Measurements from ENCODE around the gene DFFB.

The DFFB gene

DNA sequence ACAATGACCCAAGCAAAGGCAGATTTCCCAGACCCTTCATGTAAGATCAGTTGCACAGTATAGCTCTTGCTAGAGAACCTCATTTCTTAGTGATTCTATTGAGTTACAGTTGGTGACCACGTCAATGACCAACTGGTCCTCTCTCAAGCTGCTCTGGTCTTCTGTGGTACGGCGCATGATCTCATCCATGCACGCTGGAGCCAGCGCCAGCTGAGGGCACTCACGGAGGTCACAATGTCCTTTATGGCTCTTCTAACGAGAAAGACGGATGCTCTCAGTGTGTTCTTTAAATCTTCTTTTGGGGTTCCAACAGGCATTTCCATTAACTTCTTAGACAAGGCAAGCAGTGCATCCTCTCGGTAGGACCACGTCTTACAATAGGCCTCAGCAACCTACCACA is 22.6 kb upstream of the DFFB start:
- no peak for DNase-seq

DNA sequence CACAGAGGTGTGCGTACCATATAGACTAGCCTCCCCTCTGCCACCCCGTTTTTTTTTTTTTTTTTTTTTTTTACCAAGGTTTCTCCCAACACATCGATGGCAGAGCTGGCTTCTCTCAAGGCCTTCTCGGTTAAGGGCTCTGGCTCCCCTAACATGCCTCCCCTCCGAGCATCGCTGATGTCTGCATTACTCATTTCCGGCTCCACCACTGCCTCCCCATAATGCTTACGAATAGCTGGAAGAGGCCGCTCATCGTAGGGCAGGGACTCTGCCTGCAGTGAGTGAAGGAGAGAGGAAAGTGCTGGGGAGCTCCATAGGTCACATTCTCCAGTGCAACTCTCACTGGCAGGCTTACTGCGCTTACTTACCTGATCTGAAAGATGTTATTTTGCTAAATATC is 20.9 kb upstream of the DFFB start:
- no peak for DNase-seq

DNA sequence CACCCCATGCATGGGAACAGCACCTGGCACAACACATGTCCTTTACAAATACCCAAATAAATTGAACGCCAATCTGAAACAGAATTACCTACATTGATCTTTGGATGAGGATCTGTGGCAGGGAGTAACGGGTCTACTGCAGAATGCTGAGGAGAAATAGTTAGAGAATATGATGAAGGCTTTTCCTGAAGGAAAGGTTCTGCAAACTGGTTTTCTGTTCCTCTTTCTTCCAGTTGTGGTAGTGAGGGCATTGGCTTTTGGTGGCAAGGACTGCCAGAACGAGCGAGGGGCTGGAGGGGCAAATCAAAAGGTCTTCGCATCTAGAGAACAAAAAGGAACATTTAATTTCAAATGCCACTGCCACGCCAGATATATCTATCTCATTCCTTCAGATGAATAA is 20.1 kb upstream of the DFFB start:
- no peak for DNase-seq

DNA sequence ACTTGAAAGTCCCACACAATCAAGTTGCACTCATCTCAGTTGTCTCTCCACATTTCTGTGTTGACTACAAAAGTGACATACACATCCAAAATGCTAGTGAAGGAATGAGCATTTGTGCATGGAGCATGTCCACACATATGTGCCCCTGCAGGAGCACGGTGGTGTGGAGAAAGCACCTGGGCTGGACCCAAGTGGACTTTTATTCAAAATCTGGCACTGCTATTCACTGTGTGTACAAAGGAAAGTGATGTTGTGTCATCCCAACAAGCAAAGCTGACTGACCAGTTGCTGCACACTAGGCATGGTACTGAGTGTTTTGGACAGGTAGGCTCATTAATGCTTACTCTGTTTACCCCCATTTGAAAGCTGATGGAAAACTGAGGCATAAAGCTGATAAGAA is 19.6 kb upstream of the DFFB start:
- DNase-seq = no peak

DNA sequence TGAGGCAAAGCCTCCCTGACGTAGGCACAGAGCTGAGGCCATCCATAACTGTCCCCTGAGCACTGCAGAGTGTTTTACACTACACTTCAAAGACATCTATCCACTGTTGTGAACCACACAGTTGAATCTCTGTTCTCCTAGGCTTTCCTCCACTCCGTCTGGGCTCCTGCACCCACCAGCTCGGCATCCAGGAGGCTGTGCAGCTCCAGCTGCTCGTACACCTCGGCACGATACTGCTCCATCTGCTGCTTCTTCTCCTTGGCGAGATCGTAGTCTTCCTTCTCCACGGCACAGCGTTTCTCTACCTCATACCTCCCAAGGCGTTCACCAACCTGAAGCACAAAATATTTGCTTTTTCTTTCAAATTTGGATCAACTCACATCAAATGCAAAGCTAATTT is 18.5 kb upstream of the DFFB start:
- no peak for DNase-seq

DNA sequence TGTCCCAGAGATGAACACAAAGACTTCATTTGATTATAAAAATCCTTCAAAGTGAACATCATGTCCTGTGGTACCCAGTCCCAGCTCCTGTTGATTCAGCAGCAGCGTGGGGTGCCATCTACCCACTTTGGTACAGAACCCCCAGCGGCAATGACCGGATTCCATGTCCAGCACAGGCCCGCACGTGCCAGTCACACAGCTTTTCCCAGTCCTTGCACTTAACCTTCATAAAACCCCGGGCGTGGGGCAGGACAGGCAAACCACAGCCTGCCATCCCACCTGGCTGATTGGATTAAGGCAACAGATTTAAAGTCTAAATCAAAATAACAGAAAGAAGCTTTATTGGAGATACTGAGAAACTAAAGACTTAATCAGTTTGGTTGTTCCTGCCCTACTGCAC is 15.8 kb upstream of the DFFB start:
- no peak for DNase-seq

DNA sequence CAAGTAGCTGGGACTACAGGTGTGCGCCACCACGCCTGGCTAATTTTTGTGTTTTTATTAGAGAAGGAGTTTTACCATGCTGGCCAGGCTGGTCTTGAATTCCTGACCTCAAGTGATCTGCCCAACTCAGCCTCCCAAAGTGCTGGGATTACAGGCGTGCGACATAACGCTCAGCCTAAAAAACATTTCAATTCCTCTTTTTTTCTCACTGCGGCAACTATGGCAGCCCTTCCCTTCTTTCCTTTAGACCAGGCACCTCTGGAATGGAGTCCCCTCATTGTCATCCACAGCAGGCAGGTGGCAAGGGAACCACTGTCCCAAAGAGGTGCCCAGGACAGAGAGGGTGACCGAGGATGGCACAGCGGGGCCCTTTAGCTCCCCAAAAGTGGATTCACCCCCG is 14.4 kb upstream of the DFFB start:
- no peak for DNase-seq

DNA sequence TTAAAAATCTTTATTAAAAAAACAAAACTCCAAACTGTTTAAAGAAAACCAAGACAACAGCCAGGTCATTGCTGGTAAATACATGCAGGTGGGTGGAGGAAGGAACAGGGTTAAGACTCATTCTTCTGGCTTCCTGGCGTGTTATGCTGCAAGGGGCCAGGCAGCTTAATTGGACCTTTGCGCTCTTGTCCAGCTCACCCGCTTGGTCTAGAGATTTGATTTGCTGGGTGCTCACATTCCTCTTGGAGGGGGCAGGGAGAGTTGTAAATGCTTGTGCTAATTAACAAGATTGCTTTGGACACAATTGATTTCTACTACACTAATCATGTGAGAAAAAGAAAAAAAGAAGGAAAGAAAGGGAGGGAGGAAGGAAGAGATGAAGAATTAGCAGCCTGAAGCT is 10.7 kb upstream of the DFFB start:
- DNase-seq = no peak

DNA sequence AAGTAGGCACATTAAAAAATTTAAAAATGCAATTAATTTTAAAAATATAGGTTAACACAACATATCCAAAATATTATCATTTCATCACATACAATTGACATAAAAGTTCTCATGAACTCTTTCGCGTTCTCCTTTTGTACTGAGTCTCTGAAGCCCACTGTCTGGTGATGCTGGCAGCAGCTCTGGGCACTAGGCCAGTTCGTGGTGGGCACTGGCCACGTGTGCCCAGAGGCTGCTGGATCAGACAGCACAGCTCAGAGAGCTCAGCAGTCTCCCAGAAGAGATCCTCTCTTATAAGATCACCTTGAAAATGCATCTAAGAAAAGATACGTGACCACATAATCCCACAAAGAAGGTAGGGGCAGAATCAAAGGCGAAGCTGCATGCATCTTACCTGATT is 10.2 kb upstream of the DFFB start:
- no peak for DNase-seq

DNA sequence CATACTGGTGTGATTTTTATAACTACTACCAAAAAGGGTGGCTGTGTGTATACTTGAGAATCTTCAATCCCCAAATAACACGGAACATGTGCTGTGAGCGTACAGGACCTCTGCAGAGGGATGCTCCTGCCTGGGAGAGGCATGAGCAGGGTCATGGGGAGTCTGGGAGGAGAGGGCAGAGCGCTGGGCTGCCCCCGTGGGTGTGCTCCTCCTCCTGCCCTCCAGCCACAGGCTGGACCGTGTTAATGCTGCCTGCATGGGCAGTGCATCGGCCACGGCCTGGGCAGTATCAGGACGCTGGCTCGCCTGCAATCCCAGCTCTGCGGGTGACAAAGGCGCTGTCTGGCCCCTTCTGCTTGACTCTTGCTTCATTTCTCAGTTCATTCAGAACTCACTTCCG is 6.4 kb upstream of the DFFB start:
- no peak for DNase-seq

DNA sequence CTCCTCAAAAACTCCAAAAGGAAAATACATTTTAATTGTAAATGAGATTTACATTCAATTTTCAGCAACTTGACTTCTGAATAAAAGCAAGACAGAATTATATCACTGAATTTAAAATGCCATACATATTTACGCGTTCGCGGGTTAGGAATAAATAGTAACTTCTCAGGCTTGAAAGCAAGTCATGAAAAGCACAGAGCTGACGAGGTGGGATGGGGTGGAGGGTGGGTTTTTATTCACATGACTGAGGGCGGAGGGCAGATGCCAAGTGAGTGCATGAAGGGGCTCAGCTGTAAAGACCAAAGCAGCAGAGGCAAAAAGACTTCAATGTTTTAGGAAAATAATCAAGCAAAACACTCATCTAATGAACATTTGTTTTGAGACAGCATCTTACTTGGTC is 6.0 kb upstream of the DFFB start:
- no peak for DNase-seq

DNA sequence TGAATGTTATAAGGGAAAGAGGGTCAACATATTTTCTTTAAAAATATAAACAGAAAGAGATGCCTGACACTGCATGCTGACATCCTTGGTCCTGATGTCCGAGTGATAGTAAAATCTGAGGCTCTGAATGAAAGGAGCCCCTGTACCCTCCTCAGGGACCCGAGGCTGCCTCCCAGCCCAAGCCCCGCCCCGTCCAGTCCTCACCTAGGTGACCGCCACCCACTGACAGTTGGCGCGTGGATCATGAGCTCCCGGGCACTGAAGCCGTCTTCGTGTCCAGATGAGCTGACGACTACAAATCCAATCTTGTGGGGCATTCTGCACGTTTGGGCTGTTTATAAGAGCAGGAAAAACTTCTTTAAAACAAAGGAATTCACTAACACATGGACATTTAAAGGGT is 5.2 kb upstream of the DFFB start:
- DNase-seq = no peak

DNA sequence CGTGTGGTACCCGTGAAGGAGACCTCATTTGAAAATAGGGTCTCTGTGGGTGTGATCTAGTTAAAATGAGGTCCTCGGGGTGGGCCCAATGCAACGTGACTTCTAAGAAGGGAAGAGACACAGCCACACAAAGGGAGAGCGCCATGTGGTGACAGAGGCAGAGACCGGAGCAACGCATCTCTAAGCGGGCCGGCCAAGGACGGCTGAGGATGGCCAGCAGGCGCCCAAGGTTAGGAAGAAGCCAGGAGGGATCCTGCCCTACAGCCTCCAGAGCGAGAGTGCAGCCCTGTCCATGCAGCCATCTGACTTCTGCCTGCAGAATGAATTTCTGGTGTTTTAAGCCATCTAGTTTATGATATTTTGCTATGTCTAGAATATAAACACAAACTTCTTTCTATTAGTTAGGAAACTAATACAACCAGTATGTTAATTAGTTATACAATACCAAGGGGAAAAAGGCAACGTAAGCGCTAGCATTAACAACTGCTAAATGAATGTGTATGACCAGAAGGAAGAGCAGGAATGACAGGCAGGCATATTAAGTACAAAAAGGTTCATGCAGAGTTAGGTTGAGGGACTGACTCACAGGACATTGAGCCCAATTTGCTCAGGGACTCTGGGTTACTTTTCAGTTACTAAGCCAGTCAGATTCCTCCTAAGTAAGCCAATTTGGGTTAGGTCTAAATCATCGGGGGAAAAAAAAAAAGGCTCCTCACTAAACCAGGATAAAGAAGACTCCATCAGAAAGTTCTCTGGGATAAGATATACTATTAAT is 4.4 kb upstream of the DFFB start:
- DNase-seq = no peak

DNA sequence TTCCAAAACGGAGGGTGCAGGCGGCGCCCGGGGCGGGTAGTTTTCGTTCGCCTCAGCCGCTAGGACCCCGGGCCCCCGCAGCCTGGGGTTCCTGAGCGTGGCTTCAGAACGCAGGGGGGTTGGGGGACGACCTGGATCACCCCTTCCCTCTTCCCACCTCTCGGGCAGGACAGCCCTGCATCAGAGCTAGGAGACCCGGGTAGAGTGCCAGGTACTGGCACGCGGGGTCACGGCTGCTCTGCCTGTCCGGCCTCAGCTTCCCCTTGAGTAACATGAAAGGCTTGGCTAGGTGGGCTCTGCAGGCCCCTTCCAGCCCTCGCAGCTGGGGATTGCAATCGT is 484 bp downstream of the DFFB start:
- DNase-seq = no peak

DNA sequence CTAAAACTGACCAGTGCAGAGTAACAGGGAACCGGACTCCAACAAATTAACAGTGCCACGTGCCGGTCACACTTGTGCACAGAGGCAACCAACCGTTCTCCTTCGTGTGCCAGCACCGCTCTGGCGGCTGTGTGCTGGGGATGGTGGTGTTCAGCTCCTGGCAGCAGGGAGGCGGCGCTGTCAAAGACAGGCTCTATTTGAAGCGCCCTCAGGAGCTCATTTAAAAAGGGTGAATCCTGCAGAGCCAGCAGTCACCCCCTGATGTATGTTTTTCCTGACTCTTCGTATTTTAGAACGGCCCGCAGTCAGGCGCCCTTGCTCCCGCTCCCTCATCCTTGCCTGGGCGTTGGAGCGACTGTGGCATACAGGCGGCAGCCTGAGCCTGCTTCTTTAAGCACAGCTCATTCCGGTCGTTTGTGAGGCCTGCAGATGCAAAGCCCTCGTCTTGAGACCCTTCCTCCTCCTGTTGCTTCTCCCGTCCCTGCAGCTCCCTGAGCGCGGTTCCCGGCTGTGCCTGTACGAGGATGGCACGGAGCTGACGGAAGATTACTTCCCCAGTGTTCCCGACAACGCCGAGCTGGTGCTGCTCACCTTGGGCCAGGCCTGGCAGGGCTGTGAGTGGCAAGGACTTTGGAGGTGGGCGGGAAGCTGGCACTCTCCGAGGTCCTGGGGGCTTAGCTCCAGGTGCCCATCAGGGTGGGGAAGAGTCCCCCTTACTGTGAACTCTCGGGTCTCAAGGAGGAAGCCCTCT is 1.1 kb downstream of the DFFB start:
- DNase-seq = no peak

DNA sequence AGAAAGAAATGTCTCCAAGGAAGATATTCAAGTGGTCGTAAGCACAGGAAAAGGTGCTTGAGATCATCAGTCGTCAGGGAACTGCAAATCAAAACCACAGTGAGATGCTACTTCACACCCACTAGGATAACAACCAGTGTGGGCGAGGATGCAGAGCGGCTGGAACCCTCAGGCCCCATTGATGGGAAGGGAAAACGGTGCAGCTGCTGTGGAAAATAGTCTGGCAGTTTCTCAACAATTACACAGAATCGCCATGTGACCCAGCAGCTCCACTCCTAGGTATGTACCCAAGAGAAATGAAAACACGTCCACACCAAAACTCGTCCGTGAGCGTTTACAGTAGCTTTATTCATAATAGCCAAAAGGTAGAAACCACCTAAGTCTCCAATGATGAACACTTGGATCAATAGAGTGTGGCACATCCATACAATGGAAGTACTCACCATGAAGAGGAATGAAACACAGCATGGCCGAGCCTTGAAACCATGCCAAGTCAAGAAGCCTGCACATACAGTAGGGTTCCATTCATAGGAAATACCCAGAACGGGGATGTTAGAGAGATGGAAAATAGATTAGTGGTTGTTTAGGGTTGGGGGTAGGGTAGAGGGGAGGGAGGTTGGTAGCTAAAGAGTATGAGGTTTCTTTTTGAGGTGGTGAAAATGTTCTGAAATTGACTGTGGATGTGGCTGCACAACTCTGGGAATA is 6.1 kb downstream of the DFFB start:
- DNase-seq = no peak

DNA sequence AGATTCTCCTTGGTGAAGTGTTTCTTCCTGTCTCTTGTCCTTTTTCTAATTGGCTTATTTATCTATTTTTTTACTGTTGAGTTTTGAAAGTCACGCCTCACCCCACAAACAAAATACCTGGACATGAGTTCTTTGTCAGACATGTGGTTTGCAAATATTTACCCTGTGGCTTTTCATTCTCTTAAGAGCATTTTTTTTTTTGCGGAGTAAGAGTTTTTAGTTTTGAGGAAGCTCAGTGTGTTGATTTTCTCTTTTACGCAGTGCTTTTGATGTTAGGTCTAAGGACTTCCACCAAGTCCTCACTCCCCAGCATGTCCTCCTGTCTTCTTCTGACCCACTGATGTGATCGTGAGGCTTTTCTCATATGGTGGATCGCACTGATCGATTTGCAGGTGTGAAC is 7.6 kb downstream of the DFFB start:
- no peak for DNase-seq

DNA sequence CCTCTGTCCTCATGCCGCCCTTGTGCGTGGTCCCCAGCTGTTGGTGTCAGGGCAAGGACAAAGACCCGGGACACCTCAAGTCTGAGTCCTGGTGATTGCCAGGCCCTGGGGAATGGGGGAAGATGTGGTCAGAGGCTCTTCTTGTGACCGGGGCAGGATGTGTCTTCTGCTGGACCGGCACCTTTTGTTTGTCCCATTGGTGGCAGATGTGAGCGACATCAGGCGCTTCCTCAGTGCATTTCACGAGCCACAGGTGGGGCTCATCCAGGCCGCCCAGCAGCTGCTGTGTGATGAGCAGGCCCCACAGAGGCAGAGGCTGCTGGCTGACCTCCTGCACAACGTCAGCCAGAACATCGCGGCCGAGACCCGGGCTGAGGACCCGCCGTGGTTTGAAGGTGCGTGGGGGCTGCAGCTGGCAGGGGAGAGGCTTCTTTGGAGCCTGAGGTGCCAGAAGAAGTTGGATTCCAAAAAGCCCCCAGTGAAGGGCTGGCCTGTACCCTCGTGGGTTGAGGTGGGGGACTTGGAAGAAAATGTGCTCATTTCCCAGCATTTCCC is 8.4 kb downstream of the DFFB start:
- no peak for DNase-seq

DNA sequence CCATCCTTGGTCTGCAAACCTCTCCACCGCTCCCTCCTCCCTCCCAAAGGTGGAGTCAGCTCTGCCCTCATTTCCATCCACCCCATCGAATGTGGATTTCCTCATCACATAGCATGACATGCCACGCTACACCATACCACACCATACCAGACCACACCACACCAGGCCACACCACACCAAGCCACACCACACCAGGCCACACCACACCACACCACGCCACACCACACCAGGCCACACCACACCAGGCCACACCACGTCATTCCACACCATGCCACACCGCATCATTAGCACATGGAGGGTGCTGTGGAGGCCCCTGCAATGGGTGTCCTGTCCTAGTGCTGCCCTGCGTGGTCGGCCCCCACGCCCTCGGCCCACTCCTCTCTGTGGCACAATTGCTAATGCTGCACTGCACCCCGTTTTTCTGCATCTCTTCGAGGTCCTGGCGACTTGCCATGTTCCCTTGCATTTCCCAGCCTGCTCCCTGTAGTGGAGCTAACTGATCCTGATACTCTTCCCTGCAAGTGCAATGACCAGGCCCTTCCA is 11.3 kb downstream of the DFFB start:
- no peak for DNase-seq

DNA sequence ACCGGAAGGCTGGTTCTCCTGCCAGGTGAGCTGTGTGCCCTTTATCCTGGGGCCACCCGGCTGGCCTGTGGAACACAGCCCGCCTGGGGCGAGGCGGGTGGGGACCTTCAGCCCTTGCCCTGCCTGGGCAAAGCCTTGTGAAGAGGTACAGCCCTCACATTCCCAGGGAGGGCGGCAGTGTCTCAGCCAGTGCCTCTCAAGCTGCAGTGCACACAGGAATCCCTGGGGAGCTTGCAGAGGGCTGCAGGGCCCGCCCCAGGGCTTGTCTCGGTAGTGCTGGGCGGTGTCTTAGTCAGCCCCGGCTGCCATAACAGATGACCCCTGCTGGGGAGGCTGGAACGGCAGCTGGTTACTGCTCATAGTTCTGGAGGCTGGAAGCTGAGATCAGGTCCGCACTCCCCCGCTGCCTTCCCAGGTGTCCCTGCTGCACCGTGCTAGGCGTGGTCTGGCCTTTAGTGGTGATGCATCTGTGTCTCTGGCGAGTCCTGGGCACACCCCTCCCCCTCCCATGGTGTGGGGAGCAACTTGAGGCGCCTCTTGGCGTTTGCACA is 12.6 kb downstream of the DFFB start:
- DNase-seq = no peak

DNA sequence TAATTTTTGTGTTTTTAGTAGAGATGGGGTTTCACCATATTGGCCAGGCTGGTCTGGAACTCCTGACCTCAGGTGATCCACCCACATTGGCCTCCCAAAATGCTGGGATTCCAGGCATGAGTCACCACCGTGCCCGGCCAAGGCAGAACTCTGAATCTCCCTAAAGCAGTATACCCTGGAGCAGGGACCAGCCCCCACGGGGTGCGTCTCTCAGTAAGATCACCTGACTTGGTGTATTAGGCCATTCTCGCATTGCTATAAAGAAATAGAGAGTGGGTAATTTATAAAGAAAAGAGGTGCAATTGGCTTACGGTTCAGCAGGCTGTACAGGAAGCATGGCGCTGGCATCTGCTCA is 14.2 kb downstream of the DFFB start:
- DNase-seq = no peak

DNA sequence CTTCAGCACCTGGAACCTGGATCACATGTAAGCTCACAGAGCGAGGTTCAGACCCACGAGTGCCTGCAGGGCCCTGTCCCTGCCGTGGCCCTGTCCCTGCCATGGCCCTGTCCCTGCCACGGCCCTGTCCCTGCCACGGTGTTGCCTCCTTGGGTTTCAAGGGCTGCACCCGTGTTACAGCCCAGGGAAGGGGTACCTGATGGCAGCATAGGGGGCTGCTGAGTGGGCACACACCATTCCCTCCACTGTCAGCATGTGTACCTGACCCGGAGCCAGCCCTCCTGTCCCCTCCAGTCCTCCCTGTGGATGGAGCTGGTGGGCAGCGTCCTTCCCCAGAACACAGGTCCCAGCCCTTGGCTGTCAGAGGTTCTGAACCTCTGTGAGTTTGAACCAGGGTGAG is 15.3 kb downstream of the DFFB start:
- no peak for DNase-seq

DNA sequence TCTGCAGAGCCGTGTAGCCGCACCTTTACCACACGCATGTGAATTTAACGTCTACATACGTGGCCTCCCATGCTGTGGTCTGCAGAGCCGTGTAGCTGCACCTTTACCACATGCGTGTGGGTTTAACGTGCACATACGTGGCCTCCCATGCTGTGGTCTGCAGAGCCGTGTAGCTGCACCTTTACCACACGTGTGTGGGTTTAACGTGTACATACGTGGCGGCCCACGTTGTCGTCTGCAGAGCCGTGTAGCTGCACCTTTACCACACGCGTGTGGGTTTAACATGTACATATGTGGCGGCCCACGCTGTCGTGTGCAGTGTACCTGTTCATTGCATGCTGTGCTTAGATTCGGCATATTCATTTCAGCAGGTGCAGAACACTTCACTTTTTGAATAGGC is 17.5 kb downstream of the DFFB start:
- no peak for DNase-seq

DNA sequence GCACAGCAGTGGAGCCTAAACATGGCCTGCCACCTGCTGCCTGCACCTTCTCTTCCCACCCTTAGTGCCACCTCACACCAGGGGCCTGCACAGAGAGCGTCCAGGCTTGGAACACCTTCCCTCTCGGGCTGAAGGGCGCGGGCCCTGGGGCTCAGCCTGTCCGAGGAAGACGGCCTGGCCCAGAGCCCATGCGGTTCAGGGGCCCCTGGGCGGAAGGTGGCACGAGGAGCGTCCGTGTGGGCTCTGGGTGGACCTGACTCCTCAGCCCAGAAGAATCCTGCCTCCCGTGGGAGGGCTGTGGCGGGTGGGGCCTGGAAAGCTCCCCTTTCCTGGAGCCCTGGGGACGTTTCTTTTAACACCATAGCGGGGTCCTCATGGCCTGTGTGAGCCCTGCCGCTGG is 19.4 kb downstream of the DFFB start:
- no peak for DNase-seq
